ENCODE results near the gene SERTM2.
"Not testable (repeated sequence)": the region's sequence is repeated elsewhere in the genome, so short reads cannot be mapped to it uniquely, and the experiment has no call there.

Gene SERTM2

GRCh38 chrX:111543212-111543741 is 31.8 kb downstream of the SERTM2 start:
- Histone ChIP-seq H3K9me3 (ENCODE audit: low read length) (no peaks in the 10 kb centered on the region), H3K4me1 (ENCODE audit: insufficient read depth, low read length, severe bottlenecking) (no peaks in the 10 kb centered on the region), H3K27me3 (ENCODE audit: insufficient read depth, low read length) (no peaks in the 10 kb centered on the region), H3K9ac (ENCODE audit: low read length) (no peak overlapping the region), H4K20me1 (ENCODE audit: insufficient read depth, low read length) (no peaks in the 10 kb centered on the region), H3K9me2 (ENCODE audit: low read depth, low read length) (no peaks in the 10 kb centered on the region), H3K36me3 (ENCODE audit: insufficient read depth, low read length) (no peaks in the 10 kb centered on the region), H3K27ac (ENCODE audit: low read depth, low read length, poor library complexity, severe bottlenecking) (no peak overlapping the region), H3K79me2 (ENCODE audit: insufficient read depth, low read length) (no peaks in the 10 kb centered on the region), H3F3A (ENCODE audit: insufficient read depth, low read length) (no peaks in the 10 kb centered on the region), H3K4me2 (ENCODE audit: low read length) (no peak overlapping the region), H2AFZ (ENCODE audit: low read length) (no peak overlapping the region), H3K4me3 (ENCODE audit: low read depth, low read length, poor library complexity, severe bottlenecking) (no peak overlapping the region)
- TF ChIP-seq EZH2 (IDR thresholded peaks at IDR 0.05; ENCODE audit: borderline replicate concordance, low read length) (no peak), CTCF (IDR thresholded peaks at IDR 0.05; ENCODE audit: low read length) (no peak)

- H3K27ac ChIP-seq (ENCODE audit: low read depth, low read length, poor library complexity, severe bottlenecking): not testable (repeated sequence)
Measured at GRCh38 chrX:111549235-111549634, 37.8 kb downstream of the SERTM2 start.

GRCh38 chrX:111555406-111555958 is 44.0 kb downstream of the SERTM2 start:
- Histone ChIP-seq H3K4me2 (ENCODE audit: low read length) (no peak overlapping the region), H2AFZ (ENCODE audit: low read length) (no peak overlapping the region), H3K4me3 (ENCODE audit: low read depth, low read length, poor library complexity, severe bottlenecking) (no peak overlapping the region), H3K9me3 (ENCODE audit: low read length) (no peaks in the 10 kb centered on the region), H3K9me2 (ENCODE audit: low read depth, low read length) (no peaks in the 10 kb centered on the region), H3K27me3 (ENCODE audit: insufficient read depth, low read length) (no peaks in the 10 kb centered on the region), H3K9ac (ENCODE audit: low read length) (no peak overlapping the region), H3K4me1 (ENCODE audit: insufficient read depth, low read length, severe bottlenecking) (no peaks in the 10 kb centered on the region), H3K79me2 (ENCODE audit: insufficient read depth, low read length) (no peaks in the 10 kb centered on the region), H4K20me1 (ENCODE audit: insufficient read depth, low read length) (no peaks in the 10 kb centered on the region), H3K27ac (ENCODE audit: low read depth, low read length, poor library complexity, severe bottlenecking) (no peak overlapping the region), H3K36me3 (ENCODE audit: insufficient read depth, low read length) (no peaks in the 10 kb centered on the region), H3F3A (ENCODE audit: insufficient read depth, low read length) (no peaks in the 10 kb centered on the region)
- no peak for TF ChIP-seq CTCF (IDR thresholded peaks at IDR 0.05; ENCODE audit: low read length)
- no peak for TF ChIP-seq EZH2 (IDR thresholded peaks at IDR 0.05; ENCODE audit: borderline replicate concordance, low read length)

More at GRCh38 chrX:111549235-111549634, 37.8 kb downstream of the SERTM2 start:
- H4K20me1 ChIP-seq (ENCODE audit: insufficient read depth, low read length); H3F3A ChIP-seq (ENCODE audit: insufficient read depth, low read length); H3K79me2 ChIP-seq (ENCODE audit: insufficient read depth, low read length); H3K36me3 ChIP-seq (ENCODE audit: insufficient read depth, low read length); H2AFZ ChIP-seq (ENCODE audit: low read length); H3K9me3 ChIP-seq (ENCODE audit: low read length); H3K4me2 ChIP-seq (ENCODE audit: low read length); H3K9ac ChIP-seq (ENCODE audit: low read length); H3K4me1 ChIP-seq (ENCODE audit: insufficient read depth, low read length, severe bottlenecking); H3K9me2 ChIP-seq (ENCODE audit: low read depth, low read length); H3K27me3 ChIP-seq (ENCODE audit: insufficient read depth, low read length); H3K4me3 ChIP-seq (ENCODE audit: low read depth, low read length, poor library complexity, severe bottlenecking): not testable (repeated sequence)

- Histone ChIP-seq H3K9me3 (ENCODE audit: low read length) (no peaks in the 10 kb centered on the region), H3K4me2 (ENCODE audit: low read length) (no peak overlapping the region), H3F3A (ENCODE audit: insufficient read depth, low read length) (no peaks in the 10 kb centered on the region)
Measured at GRCh38 chrX:111560801-111561200, 49.4 kb downstream of the SERTM2 start.

More at GRCh38 chrX:111560801-111561200, 49.4 kb downstream of the SERTM2 start:
- H3K4me1 ChIP-seq (ENCODE audit: insufficient read depth, low read length, severe bottlenecking): no peaks in the 10 kb centered on the region
- H2AFZ ChIP-seq (ENCODE audit: low read length): no peak overlapping the region
- H3K79me2 ChIP-seq (ENCODE audit: insufficient read depth, low read length): no peaks in the 10 kb centered on the region
- H4K20me1 ChIP-seq (ENCODE audit: insufficient read depth, low read length): no peaks in the 10 kb centered on the region
- no peak overlapping the region for H3K4me3 ChIP-seq (ENCODE audit: low read depth, low read length, poor library complexity, severe bottlenecking)
- no peaks in the 10 kb centered on the region for H3K27me3 ChIP-seq (ENCODE audit: insufficient read depth, low read length)
- no peaks in the 10 kb centered on the region for H3K9me2 ChIP-seq (ENCODE audit: low read depth, low read length)
- TF ChIP-seq CTCF (IDR thresholded peaks at IDR 0.05; ENCODE audit: low read length) (no peak), EZH2 (IDR thresholded peaks at IDR 0.05; ENCODE audit: borderline replicate concordance, low read length) (no peak)
- no peaks in the 10 kb centered on the region for H3K36me3 ChIP-seq (ENCODE audit: insufficient read depth, low read length)
- H3K27ac ChIP-seq (ENCODE audit: low read depth, low read length, poor library complexity, severe bottlenecking): no peak overlapping the region
- H3K9ac ChIP-seq (ENCODE audit: low read length): no peak overlapping the region

Data from OCI-LY1 (cell line).